ENCODE data around the gene SCGB1D1. TPM values are rescaled to one million over a fixed set of nuclear protein-coding genes. Genes with fewer than 3 reads are reported as not detected.

Gene SCGB1D1
- total RNA-seq, 1 donor, result not detected

- Histone ChIP-seq H3K79me2 (ENCODE audit: insufficient read depth, low read length) (no peaks in the 10 kb centered on the region), H3K27ac (ENCODE audit: low read depth, low read length) (no peak overlapping the region), H3K4me3 (ENCODE audit: insufficient read depth, low read length) (no peak overlapping the region), H3K36me3 (ENCODE audit: insufficient read depth, low read length) (no peaks in the 10 kb centered on the region), H2AFZ (ENCODE audit: low read length) (no peak overlapping the region), H4K20me1 (ENCODE audit: insufficient read depth, low read length) (no peaks in the 10 kb centered on the region), H3K4me2 (ENCODE audit: insufficient read depth, low read length) (no peak overlapping the region), H3K27me3 (ENCODE audit: insufficient read depth, low read length) (peaks cover 17% of the 10 kb centered on the region), H3K4me1 (ENCODE audit: insufficient read depth, low read length) (no peaks in the 10 kb centered on the region), H3K9me3 (ENCODE audit: low read depth, low read length) (no peaks in the 10 kb centered on the region)
- DNase-seq (ENCODE audit: insufficient read length, low spot score, missing footprints), result no peak
- TF ChIP-seq, protein P1, sequence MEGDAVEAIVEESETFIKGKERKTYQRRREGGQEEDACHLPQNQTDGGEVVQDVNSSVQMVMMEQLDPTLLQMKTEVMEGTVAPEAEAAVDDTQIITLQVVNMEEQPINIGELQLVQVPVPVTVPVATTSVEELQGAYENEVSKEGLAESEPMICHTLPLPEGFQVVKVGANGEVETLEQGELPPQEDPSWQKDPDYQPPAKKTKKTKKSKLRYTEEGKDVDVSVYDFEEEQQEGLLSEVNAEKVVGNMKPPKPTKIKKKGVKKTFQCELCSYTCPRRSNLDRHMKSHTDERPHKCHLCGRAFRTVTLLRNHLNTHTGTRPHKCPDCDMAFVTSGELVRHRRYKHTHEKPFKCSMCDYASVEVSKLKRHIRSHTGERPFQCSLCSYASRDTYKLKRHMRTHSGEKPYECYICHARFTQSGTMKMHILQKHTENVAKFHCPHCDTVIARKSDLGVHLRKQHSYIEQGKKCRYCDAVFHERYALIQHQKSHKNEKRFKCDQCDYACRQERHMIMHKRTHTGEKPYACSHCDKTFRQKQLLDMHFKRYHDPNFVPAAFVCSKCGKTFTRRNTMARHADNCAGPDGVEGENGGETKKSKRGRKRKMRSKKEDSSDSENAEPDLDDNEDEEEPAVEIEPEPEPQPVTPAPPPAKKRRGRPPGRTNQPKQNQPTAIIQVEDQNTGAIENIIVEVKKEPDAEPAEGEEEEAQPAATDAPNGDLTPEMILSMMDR (IDR thresholded peaks at IDR 0.05; ENCODE audit: extremely low read depth, low read depth, low read length), result no peak
Measured at GRCh38 chr11:62236187-62236586, 46.2 kb downstream of the SCGB1D1 start.

- TF ChIP-seq, protein P1 (IDR thresholded peaks at IDR 0.05; ENCODE audit: extremely low read depth, low read depth, low read length), result no peak
- no peaks in the 10 kb centered on the region for H3K9me3 ChIP-seq (ENCODE audit: low read depth, low read length)
- no peak overlapping the region for H3K27ac ChIP-seq (ENCODE audit: low read depth, low read length)
- H2AFZ ChIP-seq (ENCODE audit: low read length), result no peak overlapping the region
- H3K79me2 ChIP-seq (ENCODE audit: insufficient read depth, low read length), result no peaks in the 10 kb centered on the region
- no peaks in the 10 kb centered on the region for H3K36me3 ChIP-seq (ENCODE audit: insufficient read depth, low read length)
- H3K4me1 ChIP-seq (ENCODE audit: insufficient read depth, low read length), result no peaks in the 10 kb centered on the region
- H4K20me1 ChIP-seq (ENCODE audit: insufficient read depth, low read length), result no peaks in the 10 kb centered on the region
- no peak overlapping the region for H3K4me2 ChIP-seq (ENCODE audit: insufficient read depth, low read length)
- H3K4me3 ChIP-seq (ENCODE audit: insufficient read depth, low read length), result no peak overlapping the region
- peaks cover 16% of the 10 kb centered on the region for H3K27me3 ChIP-seq (ENCODE audit: insufficient read depth, low read length)
- no peak for DNase-seq (ENCODE audit: insufficient read length, low spot score, missing footprints)
Measured at GRCh38 chr11:62237499-62237898, 47.5 kb downstream of the SCGB1D1 start.

- no peak overlapping the region for H3K27ac ChIP-seq (ENCODE audit: low read depth, low read length)
- no peaks in the 10 kb centered on the region for H3K4me1 ChIP-seq (ENCODE audit: insufficient read depth, low read length)
- H3K79me2 ChIP-seq (ENCODE audit: insufficient read depth, low read length), result no peaks in the 10 kb centered on the region
- H3K9me3 ChIP-seq (ENCODE audit: low read depth, low read length), result no peaks in the 10 kb centered on the region
- no peaks in the 10 kb centered on the region for H3K36me3 ChIP-seq (ENCODE audit: insufficient read depth, low read length)
- no peak overlapping the region for H3K4me2 ChIP-seq (ENCODE audit: insufficient read depth, low read length)
- H3K4me3 ChIP-seq (ENCODE audit: insufficient read depth, low read length), result no peak overlapping the region
- H3K27me3 ChIP-seq (ENCODE audit: insufficient read depth, low read length), result peaks cover 10% of the 10 kb centered on the region
- TF ChIP-seq, protein P1 (IDR thresholded peaks at IDR 0.05; ENCODE audit: extremely low read depth, low read depth, low read length), result no peak
- no peak for DNase-seq (ENCODE audit: insufficient read length, low spot score, missing footprints)
- H4K20me1 ChIP-seq (ENCODE audit: insufficient read depth, low read length), result no peaks in the 10 kb centered on the region
- H2AFZ ChIP-seq (ENCODE audit: low read length), result no peak overlapping the region
Measured at GRCh38 chr11:62238151-62238550, 48.1 kb downstream of the SCGB1D1 start.

DNA sequence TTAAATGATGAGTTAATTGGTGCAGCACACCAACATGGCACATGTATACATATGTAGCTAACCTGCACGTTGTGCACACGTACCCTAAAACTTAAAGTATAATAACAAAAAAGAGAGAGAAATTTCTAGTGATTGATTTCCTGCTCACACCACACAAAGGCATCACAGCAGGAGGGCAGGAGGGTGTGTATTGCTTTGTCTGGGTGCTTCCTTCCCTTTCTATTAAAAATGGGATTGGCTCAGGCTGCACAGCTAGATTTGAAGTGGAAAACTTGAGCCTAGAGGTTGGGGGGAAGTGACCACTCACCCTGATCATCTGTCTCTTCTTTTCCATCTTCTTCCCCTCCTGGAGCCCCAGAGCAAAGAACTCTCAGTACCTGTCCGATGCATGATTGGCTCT is 51.1 kb downstream of the SCGB1D1 start:
- Histone ChIP-seq H3K4me1 (ENCODE audit: insufficient read depth, low read length) (no peaks in the 10 kb centered on the region), H3K79me2 (ENCODE audit: insufficient read depth, low read length) (no peaks in the 10 kb centered on the region), H2AFZ (ENCODE audit: low read length) (no peak overlapping the region), H4K20me1 (ENCODE audit: insufficient read depth, low read length) (no peaks in the 10 kb centered on the region), H3K9me3 (ENCODE audit: low read depth, low read length) (no peaks in the 10 kb centered on the region), H3K27ac (ENCODE audit: low read depth, low read length) (no peak overlapping the region), H3K27me3 (ENCODE audit: insufficient read depth, low read length) (peaks cover 4% of the 10 kb centered on the region), H3K36me3 (ENCODE audit: insufficient read depth, low read length) (no peaks in the 10 kb centered on the region), H3K4me3 (ENCODE audit: insufficient read depth, low read length) (no peak overlapping the region), H3K4me2 (ENCODE audit: insufficient read depth, low read length) (no peak overlapping the region)
- DNase-seq (ENCODE audit: insufficient read length, low spot score, missing footprints), result no peak
- TF ChIP-seq, protein P1 (IDR thresholded peaks at IDR 0.05; ENCODE audit: extremely low read depth, low read depth, low read length), result no peak
